Stimulated activated naive CD8-positive, alpha-beta T cell treated with anti-CD3 and anti-CD28 coated beads, Interleukin-15, amount 100 ng/mL, for 72 hours (primary cell): ENCODE data around the gene SUN5.

Experiments
- ATAC-seq: fragments of 150-1000 bp; cut with Tn5 transposase; 2 replicates; pipeline ENCODE4 v1.10.0; 2021; ENCODE audit warnings: mild to moderate bottlenecking, moderate library complexity
- DNase-seq, 2 donors: peaks; one replicate each; pipeline ENCODE4 v3.0.0; 2021 to 2022
- H3K27ac Mint-ChIP-seq, 2 donors: one replicate each; pipeline ENCODE4 v1.8.0; 2022; ENCODE audit warnings: mild to moderate bottlenecking in 2 of 2, mixed read lengths in 2 of 2, moderate library complexity in 2 of 2
- H3K27me3 Mint-ChIP-seq: one replicate; pipeline ENCODE4 v1.8.0; 2022; ENCODE audit warnings: mixed read lengths
- H3K4me1 Mint-ChIP-seq: one replicate; pipeline ENCODE4 v1.8.0; 2022; ENCODE audit warnings: mild to moderate bottlenecking, mixed read lengths
- H3K4me3 Mint-ChIP-seq, 2 donors: one replicate each; pipeline ENCODE4 v1.8.0; 2022; ENCODE audit warnings: mild to moderate bottlenecking in 2 of 2, mixed read lengths in 2 of 2, moderate library complexity in 1 of 2
- H3K9me3 Mint-ChIP-seq, 2 donors: one replicate each; pipeline ENCODE4 v1.8.0; 2022; ENCODE audit warnings: mixed read lengths in 2 of 2

SUN5 gene

GRCh38 chr20:33021879-33022278 is 17.6 kb upstream of the SUN5 start:
- Mint-ChIP-seq H3K9me3 (no peaks in the 10 kb centered on the region), H3K4me1 (no peaks in the 10 kb centered on the region), H3K4me3 (no peak overlapping the region), H3K27ac (no peak overlapping the region), H3K27me3 (no peaks in the 10 kb centered on the region)
- DNase-seq (no peak), ATAC-seq (no peak)

GRCh38 chr20:33020278-33021161 is 16.3 kb upstream of the SUN5 start:
- Mint-ChIP-seq H3K27me3 (no peaks in the 10 kb centered on the region), H3K9me3 (no peaks in the 10 kb centered on the region), H3K4me3 (no peak overlapping the region), H3K27ac (peak overlapping the region in 1 of 2 donors; percentile 14), H3K4me1 (no peaks in the 10 kb centered on the region)
- ATAC-seq (no peak), DNase-seq (no peak)

- Mint-ChIP-seq H3K4me1 (no peaks in the 10 kb centered on the region), H3K27me3 (no peaks in the 10 kb centered on the region), H3K9me3 (no peaks in the 10 kb centered on the region), H3K27ac (peak overlapping the region in 1 of 2 donors; percentile 14), H3K4me3 (no peak overlapping the region)
- ATAC-seq (no peak), DNase-seq (no peak)
These were observed 15.4 kb upstream of the SUN5 start for GRCh38 chr20:33019465-33020277.

GRCh38 chr20:33018169-33018931 is 14.1 kb upstream of the SUN5 start:
- Mint-ChIP-seq H3K9me3 (no peaks in the 10 kb centered on the region), H3K4me3 (no peak overlapping the region), H3K27ac (no peak overlapping the region), H3K4me1 (no peaks in the 10 kb centered on the region), H3K27me3 (no peaks in the 10 kb centered on the region)
- DNase-seq (no peak), ATAC-seq (no peak)

- no peak for DNase-seq
- Mint-ChIP-seq H3K4me1 (no peaks in the 10 kb centered on the region), H3K4me3 (no peak overlapping the region), H3K27ac (no peak overlapping the region), H3K27me3 (no peaks in the 10 kb centered on the region), H3K9me3 (no peaks in the 10 kb centered on the region)
- no peak for ATAC-seq
These were observed 13.3 kb upstream of the SUN5 start for GRCh38 chr20:33017542-33017941.

GRCh38 chr20:33016581-33017109 is 12.4 kb upstream of the SUN5 start:
- DNase-seq, result no peak
- peak overlapping the region in 1 of 2 donors; percentile 83 for H3K27ac Mint-ChIP-seq

GRCh38 chr20:33015700-33016580 is 11.7 kb upstream of the SUN5 start:
- no peak for ATAC-seq
- H3K9me3 Mint-ChIP-seq, result no peaks in the 10 kb centered on the region
- no peak overlapping the region for H3K4me3 Mint-ChIP-seq
- peak overlapping the region in 1 of 2 donors; percentile 6 for H3K27ac Mint-ChIP-seq
- no peaks in the 10 kb centered on the region for H3K27me3 Mint-ChIP-seq
- H3K4me1 Mint-ChIP-seq, result no peaks in the 10 kb centered on the region
- no peak for DNase-seq

More at GRCh38 chr20:33016581-33017109, 12.4 kb upstream of the SUN5 start:
- no peak for ATAC-seq
- Mint-ChIP-seq H3K4me3 (no peak overlapping the region), H3K27me3 (no peaks in the 10 kb centered on the region), H3K4me1 (no peaks in the 10 kb centered on the region), H3K9me3 (no peaks in the 10 kb centered on the region)

- Mint-ChIP-seq H3K4me1 (no peaks in the 10 kb centered on the region), H3K9me3 (no peaks in the 10 kb centered on the region), H3K27me3 (no peaks in the 10 kb centered on the region), H3K27ac (peak overlapping the region in 1 of 2 donors; percentile 4), H3K4me3 (no peak overlapping the region)
- no peak for ATAC-seq
- DNase-seq, result no peak
These were observed 10.9 kb upstream of the SUN5 start for GRCh38 chr20:33015114-33015484.

GRCh38 chr20:33014336-33015113 is 10.3 kb upstream of the SUN5 start:
- no peak for ATAC-seq
- H3K9me3 Mint-ChIP-seq, result no peaks in the 10 kb centered on the region
- no peaks in the 10 kb centered on the region for H3K27me3 Mint-ChIP-seq
- no peak overlapping the region for H3K27ac Mint-ChIP-seq
- H3K4me3 Mint-ChIP-seq, result no peak overlapping the region
- H3K4me1 Mint-ChIP-seq, result no peaks in the 10 kb centered on the region
- no peak for DNase-seq

GRCh38 chr20:33013701-33014326 is 9.6 kb upstream of the SUN5 start:
- Mint-ChIP-seq H3K9me3 (no peaks in the 10 kb centered on the region), H3K27ac (no peak overlapping the region), H3K4me3 (no peak overlapping the region), H3K27me3 (no peaks in the 10 kb centered on the region), H3K4me1 (no peaks in the 10 kb centered on the region)
- DNase-seq, result no peak
- no peak for ATAC-seq

GRCh38 chr20:33012327-33013189 is 8.3 kb upstream of the SUN5 start:
- Mint-ChIP-seq H3K4me3 (no peak overlapping the region), H3K27me3 (no peaks in the 10 kb centered on the region), H3K4me1 (no peaks in the 10 kb centered on the region), H3K9me3 (no peaks in the 10 kb centered on the region), H3K27ac (no peak overlapping the region)
- DNase-seq, result no peak
- ATAC-seq, result no peak

- H3K27me3 Mint-ChIP-seq, result no peaks in the 10 kb centered on the region
- ATAC-seq (no peak), DNase-seq (no peak)
- H3K4me3 Mint-ChIP-seq, result no peak overlapping the region
- H3K27ac Mint-ChIP-seq, result no peak overlapping the region
- no peaks in the 10 kb centered on the region for H3K4me1 Mint-ChIP-seq
- H3K9me3 Mint-ChIP-seq, result no peaks in the 10 kb centered on the region
These were observed 6.6 kb upstream of the SUN5 start for GRCh38 chr20:33010674-33011449.
